ENCODE results near the gene SEC14L1.
A peak's percentile ranks its signal among the peaks of the same experiment; 100 is the strongest.

The SEC14L1 gene

GRCh38 chr17:77228816-77229215 lies 88.0 kb downstream of the SEC14L1 start:
- no peak for DNase-seq (ENCODE audit: low read depth)
- TF ChIP-seq CTCF (conservative IDR thresholded peaks at IDR 0.05; ENCODE audit: low read length), result no peak
- H3K4me3 ChIP-seq (ENCODE audit: low read length), result no peak overlapping the region

GRCh38 chr17:77229786-77230435 lies 89.1 kb downstream of the SEC14L1 start:
- TF ChIP-seq CTCF (conservative IDR thresholded peaks at IDR 0.05; ENCODE audit: low read length), result no peak
- H3K4me3 ChIP-seq (ENCODE audit: low read length), result no peak overlapping the region
- DNase-seq (ENCODE audit: low read depth), result no peak

GRCh38 chr17:77230436-77230830 lies 89.7 kb downstream of the SEC14L1 start:
- H3K4me3 ChIP-seq (ENCODE audit: low read length), result no peak overlapping the region
- no peak for TF ChIP-seq CTCF (conservative IDR thresholded peaks at IDR 0.05; ENCODE audit: low read length)
- DNase-seq (ENCODE audit: low read depth), result no peak

GRCh38 chr17:77231076-77231871 lies 90.5 kb downstream of the SEC14L1 start:
- no peak for TF ChIP-seq CTCF (conservative IDR thresholded peaks at IDR 0.05; ENCODE audit: low read length)
- DNase-seq (ENCODE audit: low read depth), result no peak
- no peak overlapping the region for H3K4me3 ChIP-seq (ENCODE audit: low read length)

- DNase-seq (ENCODE audit: low read depth), result no peak
- H3K4me3 ChIP-seq (ENCODE audit: low read length), result no peak overlapping the region
- no peak for TF ChIP-seq CTCF (conservative IDR thresholded peaks at IDR 0.05; ENCODE audit: low read length)
Observed at GRCh38 chr17:77233127-77233526, 92.4 kb downstream of the SEC14L1 start.

GRCh38 chr17:77233635-77234334 lies 93.0 kb downstream of the SEC14L1 start:
- TF ChIP-seq CTCF (conservative IDR thresholded peaks at IDR 0.05; ENCODE audit: low read length), result no peak
- no peak overlapping the region for H3K4me3 ChIP-seq (ENCODE audit: low read length)
- peak; percentile 55 for DNase-seq (ENCODE audit: low read depth)

Data from AG10803 (cell line).